CD14-positive monocyte (primary cell): ENCODE data around the gene PFDN1. TPM values are rescaled to one million over a fixed set of nuclear protein-coding genes. Genes with fewer than 3 reads are reported as not detected.

Experiments
- DNase-seq, 3 donors: peaks; one replicate each; pipeline ENCODE4 v3.0.0-alpha.2; 2011 to 2022
- H2AFZ ChIP-seq: 2 replicates; pipeline ENCODE4 v1.6.0; 2012; ENCODE audit warnings: mild to moderate bottlenecking, low read depth, low read length, inconsistent platforms; ENCODE audit not compliant: insufficient read depth, poor library complexity, severe bottlenecking
- H3K27ac ChIP-seq, 2 donors: 1 replicate in 1 of 2; 2 replicates in 1 of 2; pipeline ENCODE4 v1.5.1; 2012 to 2013; ENCODE audit warnings: low read length in 2 of 2, control low read depth in 1 of 2, inconsistent platforms in 1 of 2, low read depth in 1 of 2, mild to moderate bottlenecking in 1 of 2
- H3K27me3 ChIP-seq, 2 donors: one replicate each; pipeline versions ENCODE4 v1.6.0 to v1.6.1; 2011 to 2013; ENCODE audit warnings: low read length in 2 of 2; ENCODE audit not compliant: control insufficient read depth in 2 of 2, insufficient read depth in 2 of 2
- H3K36me3 ChIP-seq, 2 donors: replicated peaks in 1 of 2; 1 replicate in 1 of 2; 2 replicates in 1 of 2; pipeline versions ENCODE4 v1.5.1 to v1.6.1; 2012 to 2013; ENCODE audit warnings: low read length in 2 of 2, control low read depth in 1 of 2, inconsistent platforms in 1 of 2, mild to moderate bottlenecking in 1 of 2; ENCODE audit not compliant: insufficient read depth in 2 of 2, control insufficient read depth in 1 of 2
- H3K4me1 ChIP-seq, 2 donors: 1 replicate in 1 of 2; 2 replicates in 1 of 2; pipeline versions ENCODE4 v1.5.1 to v1.6.1; 2012 to 2013; ENCODE audit warnings: low read length in 2 of 2, control low read depth in 1 of 2, inconsistent platforms in 1 of 2, mild to moderate bottlenecking in 1 of 2, moderate library complexity in 1 of 2; ENCODE audit not compliant: insufficient read depth in 2 of 2, control insufficient read depth in 1 of 2
- H3K4me2 ChIP-seq: replicated peaks from 2 replicates; pipeline ENCODE3; 2012; ENCODE audit warnings: low read length, moderate library complexity, mild to moderate bottlenecking; ENCODE audit not compliant: poor library complexity, severe bottlenecking; ENCODE audit errors: extremely low read depth
- H3K4me3 ChIP-seq, 3 experiments: fragments of 200-600 bp in 1 of 3; sonication (generic) in 1 of 3; replicated peaks in 1 of 3; 1 replicate in 2 of 3; 2 replicates in 1 of 3; pipeline ENCODE4 v1.5.1; 2011 to 2013; ENCODE audit warnings: low read length in 3 of 3, mild to moderate bottlenecking in 3 of 3, control low read depth in 2 of 3, low read depth in 2 of 3, inconsistent platforms in 1 of 3, moderate library complexity in 1 of 3
- H3K79me2 ChIP-seq: 2 replicates; pipeline ENCODE4 v1.6.0; 2012; ENCODE audit warnings: mild to moderate bottlenecking, control low read depth, inconsistent platforms, low read length, moderate library complexity; ENCODE audit not compliant: insufficient read depth
- H3K9ac ChIP-seq: 2 replicates; pipeline ENCODE4 v1.6.0; 2017; ENCODE audit warnings: low read length, mild to moderate bottlenecking; ENCODE audit not compliant: insufficient read depth, poor library complexity, severe bottlenecking
- H3K9me3 ChIP-seq, 2 donors: replicated peaks in 1 of 2; 1 replicate in 1 of 2; 2 replicates in 1 of 2; pipeline versions ENCODE4 v1.5.1 to v1.6.1; 2012 to 2013; ENCODE audit warnings: low read length in 2 of 2, control low read depth in 1 of 2; ENCODE audit not compliant: control insufficient read depth in 1 of 2, insufficient read depth in 1 of 2
- H4K20me1 ChIP-seq: 2 replicates; pipeline ENCODE4 v1.6.0; 2012; ENCODE audit warnings: mild to moderate bottlenecking, low read length, control low read depth, moderate library complexity; ENCODE audit not compliant: insufficient read depth
- H3K27ac Mint-ChIP-seq, 7 donors: one replicate each; pipeline ENCODE4 v1.8.0; 2020; ENCODE audit warnings: mild to moderate bottlenecking in 7 of 7, mixed read lengths in 7 of 7, moderate library complexity in 6 of 7, inconsistent platforms in 2 of 7
- H3K27me3 Mint-ChIP-seq, 3 donors: one replicate each; pipeline ENCODE4 v1.8.0; 2021 to 2022; ENCODE audit warnings: low read depth in 3 of 3, mild to moderate bottlenecking in 3 of 3, mixed read lengths in 3 of 3, moderate library complexity in 3 of 3, inconsistent platforms in 1 of 3
- H3K36me3 Mint-ChIP-seq, 2 donors: one replicate each; pipeline ENCODE4 v1.8.0; 2020; ENCODE audit warnings: mixed read lengths in 2 of 2, inconsistent platforms in 1 of 2, mild to moderate bottlenecking in 1 of 2
- H3K4me1 Mint-ChIP-seq: one replicate; pipeline ENCODE4 v1.8.0; 2020; ENCODE audit warnings: mild to moderate bottlenecking, mixed read lengths
- H3K4me3 Mint-ChIP-seq, 2 donors: one replicate each; pipeline ENCODE4 v1.8.0; 2020; ENCODE audit warnings: mild to moderate bottlenecking in 2 of 2, mixed read lengths in 2 of 2, moderate library complexity in 1 of 2
- H3K9me3 Mint-ChIP-seq, 7 donors: one replicate each; pipeline ENCODE4 v1.8.0; 2020 to 2022; ENCODE audit warnings: mixed read lengths in 7 of 7, mild to moderate bottlenecking in 6 of 7, moderate library complexity in 6 of 7, inconsistent platforms in 2 of 7
- CTCF ChIP-seq: fragments of 200-600 bp; IDR thresholded peaks from one replicate; pipeline ENCODE4 v1.8.0; 2022; ENCODE audit warnings: antibody characterized with exemption, mild to moderate bottlenecking
- WGBS: methylation state at CpG from one replicate; pipeline ENCODE4 v1.1.5; 2013; ENCODE audit warnings: missing lambda C conversion rate; ENCODE audit not compliant: insufficient coverage; 5-methylcytosine and 5-hydroxymethylcytosine counted together
- intact Hi-C, 2 donors: fragments of 100-400 bp; cut with micrococcal nuclease; formaldehyde crosslinking; loops; one replicate each; pipeline versions ENCODE4 v1.15.0 to v1.15.1; 2023
- polyA plus RNA-seq, 3 donors: library from polyadenylated mRNA; depleted of rRNA in 1 of 3; unstranded in 2 of 3; stranded (reverse) in 1 of 3; fragments of 300-500 nt in 2 of 3; fragments of >200 nt in 1 of 3; fragmentation: Illumina TruSeq in 2 of 3; gene quantifications; 1 replicate in 2 of 3; 2 replicates in 1 of 3; pipeline ENCODE4 v1.2.3, GENCODE V29; 2012 to 2021

PFDN1 gene
- polyA plus RNA-seq, 3 donors: 44.7 to 105 (median 82.2) TPM

DNA sequence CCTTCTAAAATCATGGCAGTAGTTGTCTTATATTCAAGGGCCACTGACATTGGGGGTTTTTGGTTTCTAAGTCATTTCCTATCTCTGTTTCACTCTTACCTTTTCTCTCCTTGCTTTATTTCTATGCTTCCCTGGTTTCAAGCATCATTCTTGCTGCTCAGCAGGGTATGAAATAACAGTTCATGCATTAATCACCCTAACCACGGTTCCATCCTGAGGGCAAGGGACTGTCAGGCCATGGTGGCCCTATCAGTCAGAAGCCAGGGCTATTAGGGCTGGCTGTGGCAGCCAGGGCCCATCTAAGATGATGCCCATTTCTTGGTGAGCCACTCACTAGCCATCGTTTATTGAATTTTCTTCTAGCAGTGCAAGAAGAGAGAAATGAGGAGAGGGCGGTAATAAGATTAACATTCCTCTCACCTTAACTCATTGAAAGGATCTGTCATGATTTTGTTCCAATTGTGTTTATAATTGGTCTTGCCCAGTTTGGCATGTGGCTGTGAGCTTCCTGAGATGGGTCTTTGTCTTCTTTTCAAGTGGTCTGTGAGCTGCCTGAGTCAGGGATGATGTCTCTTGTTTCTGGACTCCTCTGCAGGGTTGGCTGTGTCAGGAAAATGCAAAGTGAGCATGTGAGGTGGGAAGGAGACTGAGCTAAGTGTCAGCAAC lies 82.7 kb downstream of the PFDN1 start:
- intact Hi-C loops: loop anchor here in 1 of 2 donors (5.0 kb wide), 1 partner anchor 33 kb away; no protein-coding TSS in a partner anchor
- Histone ChIP-seq H3K27me3 (peaks cover 5 to 9% of the 10 kb centered on the region in 2 donors), H3K4me3 (no peak overlapping the region), H3K27ac (no peak overlapping the region), H3K4me1 (peaks cover 31 to 54% of the 10 kb centered on the region in 2 donors), H3K36me3 (no peaks in the 10 kb centered on the region), H4K20me1 (no peaks in the 10 kb centered on the region), H3K9me3 (no peaks in the 10 kb centered on the region), H3K79me2 (no peaks in the 10 kb centered on the region), H2AFZ (no peak overlapping the region), H3K9ac (no peak overlapping the region), H3K4me2 (no peak overlapping the region)
- peaks cover 6 to 20% (median 9%) of the 10 kb centered on the region in 3 donors for H3K27me3 Mint-ChIP-seq
- peaks cover 0 to 3% (median 0%) of the 10 kb centered on the region in 7 donors for H3K9me3 Mint-ChIP-seq
- 33% methylated on average over 1 of the region's 3 CpGs for WGBS
- no peak overlapping the region for H3K4me3 Mint-ChIP-seq
- no peak for TF ChIP-seq CTCF
- H3K27ac Mint-ChIP-seq: peak overlapping the region in 2 of 7 donors; percentile 37 to 47
- peaks cover 64% of the 10 kb centered on the region for H3K4me1 Mint-ChIP-seq
- DNase-seq: no peak
- H3K36me3 Mint-ChIP-seq: peaks cover 5 to 24% of the 10 kb centered on the region in 2 donors

DNA sequence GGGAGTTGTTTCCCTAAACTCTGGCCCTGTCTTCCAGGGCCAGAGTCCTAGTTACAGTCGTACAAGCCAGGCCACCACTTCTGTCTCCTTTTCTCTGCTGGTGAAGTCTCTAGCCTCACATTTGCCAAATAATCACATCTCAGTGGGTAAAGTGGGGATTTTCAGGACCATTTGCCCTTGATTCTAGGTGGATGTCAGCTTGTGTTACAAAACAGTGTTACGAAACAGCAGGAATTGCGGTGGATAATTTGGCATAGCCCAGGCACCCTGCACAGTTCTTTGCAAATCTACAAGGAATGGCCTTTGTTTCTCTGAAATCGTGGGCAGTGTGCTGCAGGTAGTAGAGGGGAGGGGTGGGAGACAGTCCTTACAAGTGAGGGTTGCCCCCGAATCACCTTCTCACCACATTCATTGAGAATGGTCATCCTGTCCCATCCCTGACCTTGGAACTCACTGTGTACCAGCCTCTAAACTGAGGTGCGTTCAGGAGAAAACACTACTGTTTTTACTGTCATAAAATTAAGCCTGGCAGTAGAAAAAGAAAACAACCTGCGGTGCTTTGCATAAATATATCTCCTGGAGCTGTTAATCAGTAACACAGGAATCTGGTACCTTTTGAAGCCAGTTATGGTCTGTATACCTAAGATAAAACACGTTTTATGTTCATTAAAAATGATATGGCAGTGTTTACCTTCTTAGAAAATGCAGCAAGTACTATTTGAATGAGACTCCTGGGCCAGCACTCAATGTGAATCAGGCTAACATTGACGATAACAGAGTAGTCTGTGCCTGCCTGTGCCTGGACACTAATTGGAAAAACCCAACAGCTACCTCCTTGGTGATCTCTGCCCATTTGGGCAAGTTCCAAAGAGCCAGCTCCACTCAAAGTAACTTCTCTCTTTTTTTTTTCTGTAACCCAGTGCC lies 83.6 kb downstream of the PFDN1 start:
- no peak for DNase-seq
- no peaks in the 10 kb centered on the region for H3K36me3 ChIP-seq
- no peaks in the 10 kb centered on the region for H3K9me3 ChIP-seq
- no peak overlapping the region for H3K27ac Mint-ChIP-seq
- H3K9me3 Mint-ChIP-seq: peaks cover 0 to 3% (median 0%) of the 10 kb centered on the region in 7 donors
- H3K4me1 ChIP-seq: peaks cover 40 to 63% of the 10 kb centered on the region in 2 donors
- no peak overlapping the region for H3K9ac ChIP-seq
- 97% methylated on average over 6 of the region's 9 CpGs for WGBS
- no peaks in the 10 kb centered on the region for H4K20me1 ChIP-seq
- peaks cover 73% of the 10 kb centered on the region for H3K4me1 Mint-ChIP-seq
- no peak for TF ChIP-seq CTCF
- H2AFZ ChIP-seq: no peak overlapping the region
- H3K36me3 Mint-ChIP-seq: peaks cover 6 to 26% of the 10 kb centered on the region in 2 donors
- H3K27ac ChIP-seq: no peak overlapping the region
- intact Hi-C loops: no loop called here
- no peak overlapping the region for H3K4me3 Mint-ChIP-seq
- H3K27me3 ChIP-seq: peaks cover 5 to 9% of the 10 kb centered on the region in 2 donors
- no peak overlapping the region for H3K4me3 ChIP-seq
- no peak overlapping the region for H3K4me2 ChIP-seq
- no peaks in the 10 kb centered on the region for H3K79me2 ChIP-seq
- H3K27me3 Mint-ChIP-seq: peaks cover 9 to 21% (median 10%) of the 10 kb centered on the region in 3 donors
